Fibroblast of lung (primary cell): Measurements from ENCODE around the gene SRC. TPM values are rescaled to one million over a fixed set of nuclear protein-coding genes. Genes with fewer than 3 reads are reported as not detected.

Experiments
- DNase-seq, 2 donors: peaks; one replicate each; pipeline versions ENCODE4 v3.0.0 to v3.0.0-alpha.2; 2010; ENCODE audit warnings: low read depth in 2 of 2
- H2AFZ ChIP-seq: 2 replicates; pipeline ENCODE4 v1.5.1; 2012; ENCODE audit warnings: low read length, control low read depth, inconsistent platforms
- H3K27ac ChIP-seq: 2 replicates; pipeline ENCODE4 v1.5.1; 2011; ENCODE audit warnings: low read length, control low read depth; ENCODE audit not compliant: insufficient read depth
- H3K27me3 ChIP-seq: 2 replicates; pipeline ENCODE4 v1.5.1; 2011; ENCODE audit warnings: mild to moderate bottlenecking, low read length; ENCODE audit not compliant: control insufficient read depth, insufficient read depth
- H3K36me3 ChIP-seq: 2 replicates; pipeline ENCODE4 v1.5.1; 2011; ENCODE audit warnings: low read length; ENCODE audit not compliant: control insufficient read depth, insufficient read depth
- H3K4me1 ChIP-seq: 2 replicates; pipeline ENCODE4 v1.5.1; 2011; ENCODE audit warnings: low read length; ENCODE audit not compliant: control insufficient read depth, insufficient read depth; ENCODE audit errors: extremely low read depth
- H3K4me2 ChIP-seq: 2 replicates; pipeline ENCODE4 v1.5.1; 2011; ENCODE audit warnings: low read length, control low read depth; ENCODE audit not compliant: insufficient read depth; ENCODE audit errors: extremely low read depth
- H3K4me3 ChIP-seq, 4 experiments: fragments of 200-600 bp in 1 of 4; sonication (generic) in 1 of 4; replicated peaks in 1 of 4; 2 replicates each; pipeline ENCODE4 v1.5.1; 2011 to 2016; ENCODE audit warnings: low read length in 4 of 4, low read depth in 3 of 4, mild to moderate bottlenecking in 3 of 4, control low read depth in 2 of 4, inconsistent platforms in 1 of 4, mixed read lengths in 1 of 4; ENCODE audit not compliant: insufficient read depth in 1 of 4; ENCODE audit errors: control extremely low read depth in 1 of 4
- H3K79me2 ChIP-seq: 2 replicates; pipeline ENCODE4 v1.5.1; 2012; ENCODE audit warnings: mild to moderate bottlenecking, low read length, inconsistent platforms; ENCODE audit not compliant: control insufficient read depth, insufficient read depth
- H3K9ac ChIP-seq: 2 replicates; pipeline ENCODE4 v1.5.1; 2011; ENCODE audit warnings: mild to moderate bottlenecking, low read length, control low read depth; ENCODE audit not compliant: insufficient read depth
- H3K9me3 ChIP-seq: 2 replicates; pipeline ENCODE4 v1.5.1; 2012; ENCODE audit warnings: low read depth, low read length; ENCODE audit not compliant: control insufficient read depth, insufficient read depth
- H4K20me1 ChIP-seq: 2 replicates; pipeline ENCODE4 v1.5.1; 2011; ENCODE audit warnings: low read length; ENCODE audit not compliant: control insufficient read depth, insufficient read depth; ENCODE audit errors: extremely low read depth
- CTCF ChIP-seq, 2 donors: IDR thresholded peaks in 1 of 2; conservative IDR thresholded peaks in 1 of 2; 1 replicate in 1 of 2; 2 replicates in 1 of 2; pipeline ENCODE4 v1.5.1; 2011 to 2012; ENCODE audit warnings: low read length in 2 of 2, control low read depth in 1 of 2, inconsistent platforms in 1 of 2, low read depth in 1 of 2, mild to moderate bottlenecking in 1 of 2
- EZH2 ChIP-seq: IDR thresholded peaks from 2 replicates; pipeline ENCODE4 v1.5.1; 2012; ENCODE audit warnings: low read length, control low read depth, mild to moderate bottlenecking; ENCODE audit errors: missing control alignments
- polyA plus RNA-seq, 2 donors: library from polyadenylated mRNA; depleted of rRNA in 1 of 2; stranded (reverse) in 1 of 2; unstranded in 1 of 2; fragments of >200 nt; gene quantifications; 2 replicates each; pipeline ENCODE4 v1.2.1, GENCODE V29; 2011 to 2012; ENCODE audit warnings: missing spikeins in 1 of 2
- total RNA-seq: library from RNA; depleted of rRNA; stranded (reverse); fragments of >200 nt; gene quantifications from 2 replicates; pipeline ENCODE4 v1.2.1, GENCODE V29; 2014

The SRC gene
- total and polyA plus RNA-seq, 2 donors (not counting 1 experiment from before 2014, with no cell fraction given), result 17.8 to 20.3 TPM

GRCh38 chr20:37298190-37298939, 47.6 kb upstream of the SRC start:
- H3K4me2 ChIP-seq, result no peak overlapping the region
- H3K9me3 ChIP-seq, result no peaks in the 10 kb centered on the region
- TF ChIP-seq CTCF (conservative IDR thresholded peaks at IDR 0.05 in 1 of 2, IDR thresholded peaks at IDR 0.05 in 1 of 2; ENCODE audit: low read depth in 1 of 2, low read length in 2 of 2) (no peak), EZH2 (no peak)
- H3K79me2 ChIP-seq, result peaks cover 41% of the 10 kb centered on the region
- H4K20me1 ChIP-seq, result no peaks in the 10 kb centered on the region
- no peak overlapping the region for H3K4me3 ChIP-seq
- no peaks in the 10 kb centered on the region for H3K27me3 ChIP-seq
- H3K4me1 ChIP-seq, result peaks cover 30% of the 10 kb centered on the region
- peak in 1 of 2 donors; percentile 73 for DNase-seq
- H3K27ac ChIP-seq, result no peak overlapping the region
- no peak overlapping the region for H2AFZ ChIP-seq
- peaks cover 4% of the 10 kb centered on the region for H3K36me3 ChIP-seq
- no peak overlapping the region for H3K9ac ChIP-seq

GRCh38 chr20:37299718-37300528, 46.0 kb upstream of the SRC start:
- Histone ChIP-seq H4K20me1 (no peaks in the 10 kb centered on the region), H3K9me3 (no peaks in the 10 kb centered on the region), H3K4me2 (no peak overlapping the region), H3K36me3 (peaks cover 6% of the 10 kb centered on the region), H3K9ac (no peak overlapping the region), H2AFZ (no peak overlapping the region), H3K79me2 (peaks cover 37% of the 10 kb centered on the region), H3K4me3 (no peak overlapping the region), H3K4me1 (peaks cover 22% of the 10 kb centered on the region), H3K27me3 (no peaks in the 10 kb centered on the region), H3K27ac (no peak overlapping the region)
- peak; percentile 59 to 74 for DNase-seq
- no peak for TF ChIP-seq EZH2
- no peak for TF ChIP-seq CTCF (conservative IDR thresholded peaks at IDR 0.05 in 1 of 2, IDR thresholded peaks at IDR 0.05 in 1 of 2; ENCODE audit: low read depth in 1 of 2, low read length in 2 of 2)

GRCh38 chr20:37301120-37301519, 44.8 kb upstream of the SRC start:
- H3K4me3 ChIP-seq, result no peak overlapping the region
- H3K79me2 ChIP-seq, result peaks cover 29% of the 10 kb centered on the region
- peaks cover 6% of the 10 kb centered on the region for H3K36me3 ChIP-seq
- H2AFZ ChIP-seq, result no peak overlapping the region
- H3K9me3 ChIP-seq, result no peaks in the 10 kb centered on the region
- no peak for DNase-seq
- no peak overlapping the region for H3K9ac ChIP-seq
- no peak overlapping the region for H3K27ac ChIP-seq
- peaks cover 18% of the 10 kb centered on the region for H3K4me1 ChIP-seq
- no peak for TF ChIP-seq CTCF (conservative IDR thresholded peaks at IDR 0.05 in 1 of 2, IDR thresholded peaks at IDR 0.05 in 1 of 2; ENCODE audit: low read depth in 1 of 2, low read length in 2 of 2)
- TF ChIP-seq EZH2, result no peak
- no peak overlapping the region for H3K4me2 ChIP-seq
- H4K20me1 ChIP-seq, result no peaks in the 10 kb centered on the region
- no peaks in the 10 kb centered on the region for H3K27me3 ChIP-seq
